OCI-LY1 (cell line): ENCODE data around the gene NAV2.

ENCODE experiments used
- H2AFZ ChIP-seq: fragments of 200-600 bp; sonication (generic), shearing (Covaris generic); 2 replicates; pipeline ENCODE4 v1.6.0; 2014; ENCODE audit warnings: antibody characterized with exemption, mild to moderate bottlenecking, low read length
- H3F3A ChIP-seq: fragments of 200-600 bp; sonication (generic), shearing (Covaris generic); 2 replicates; pipeline ENCODE4 v1.6.0; 2014; ENCODE audit warnings: mild to moderate bottlenecking, antibody characterized with exemption, low read length, moderate library complexity; ENCODE audit not compliant: insufficient read depth
- H3K27ac ChIP-seq: fragments of 200-600 bp; sonication (generic); 2 replicates; pipeline ENCODE4 v1.5.1; 2014; ENCODE audit warnings: low read length, mixed run types, mild to moderate bottlenecking, low read depth; ENCODE audit not compliant: poor library complexity, severe bottlenecking
- H3K27me3 ChIP-seq: fragments of 200-600 bp; sonication (generic); 2 replicates; pipeline ENCODE4 v1.6.0; 2014; ENCODE audit warnings: antibody characterized with exemption, mild to moderate bottlenecking, low read length, moderate library complexity; ENCODE audit not compliant: insufficient read depth
- H3K36me3 ChIP-seq: fragments of 200-600 bp; sonication (generic); 2 replicates; pipeline ENCODE4 v1.6.1; 2014; ENCODE audit warnings: mild to moderate bottlenecking, antibody characterized with exemption, low read length, moderate library complexity, mixed read lengths; ENCODE audit not compliant: insufficient read depth
- H3K4me1 ChIP-seq: fragments of 200-600 bp; sonication (generic); 2 replicates; pipeline ENCODE4 v1.5.1; 2014; ENCODE audit warnings: mild to moderate bottlenecking, low read length, moderate library complexity; ENCODE audit not compliant: insufficient read depth, severe bottlenecking
- H3K4me2 ChIP-seq: fragments of 200-600 bp; sonication (generic), shearing (Covaris generic); 2 replicates; pipeline ENCODE4 v1.6.1; 2014; ENCODE audit warnings: low read length
- H3K4me3 ChIP-seq: fragments of 200-600 bp; sonication (generic); 2 replicates; pipeline ENCODE4 v1.5.1; 2014; ENCODE audit warnings: low read length, low read depth, mild to moderate bottlenecking, mixed read lengths; ENCODE audit not compliant: poor library complexity, severe bottlenecking
- H3K79me2 ChIP-seq: fragments of 200-600 bp; shearing (Covaris generic); 2 replicates; pipeline ENCODE4 v1.6.1; 2016; ENCODE audit warnings: mixed run types, low read length, mixed read lengths; ENCODE audit not compliant: insufficient read depth
- H3K9ac ChIP-seq: fragments of 200-600 bp; sonication (generic), shearing (Covaris generic); 2 replicates; pipeline ENCODE4 v1.6.1; 2014; ENCODE audit warnings: mild to moderate bottlenecking, low read length, mixed read lengths
- H3K9me2 ChIP-seq: fragments of 200-600 bp; sonication (generic), shearing (Covaris generic); 2 replicates; pipeline ENCODE4 v1.6.1; 2014; ENCODE audit warnings: low read depth, mild to moderate bottlenecking, low read length, mixed read lengths
- H3K9me3 ChIP-seq: fragments of 200-600 bp; shearing (Covaris generic); 2 replicates; pipeline ENCODE4 v1.6.1; 2014; ENCODE audit warnings: low read length, mixed read lengths
- H4K20me1 ChIP-seq: fragments of 200-600 bp; sonication (generic), shearing (Covaris generic); 2 replicates; pipeline ENCODE4 v1.6.0; 2016; ENCODE audit warnings: mild to moderate bottlenecking, low read length; ENCODE audit not compliant: insufficient read depth
- EZH2 ChIP-seq: fragments of 200-600 bp; sonication (generic), shearing (Covaris generic); IDR thresholded peaks from 2 replicates; pipeline ENCODE4 v1.8.0; 2017; ENCODE audit warnings: borderline replicate concordance, mixed run types, mild to moderate bottlenecking, antibody characterized with exemption, low read length, moderate library complexity, mixed read lengths
- TF ChIP-seq, protein P1 (sequence below): fragments of 200-600 bp; sonication (generic), shearing (Covaris generic); IDR thresholded peaks from 2 replicates; pipeline ENCODE4 v1.5.1; 2017; ENCODE audit warnings: mild to moderate bottlenecking, antibody characterized with exemption, low read length, moderate library complexity, mixed read lengths

Gene NAV2

DNA sequence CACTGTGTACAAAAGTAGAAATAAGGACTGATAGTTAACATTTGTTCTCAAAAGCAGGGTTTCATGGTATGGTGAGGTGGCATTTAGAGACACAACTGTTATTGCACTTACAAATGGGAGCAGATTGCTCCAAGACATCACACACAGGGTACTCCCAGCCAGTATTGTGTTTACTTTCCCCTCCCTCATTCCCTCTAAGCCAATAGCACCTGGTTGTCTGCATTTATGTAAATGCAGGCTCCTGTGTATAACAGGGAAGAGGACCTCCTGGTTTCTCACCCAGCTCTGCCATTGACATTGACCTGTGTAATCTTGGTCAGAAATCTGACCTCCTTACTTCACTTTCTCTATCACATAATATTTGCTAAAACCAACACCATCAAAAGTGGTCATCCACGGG, 154.4 kb downstream of the NAV2 start:
- Histone ChIP-seq H3K27ac (no peak overlapping the region), H3K79me2 (no peaks in the 10 kb centered on the region), H3K9ac (no peak overlapping the region), H3K4me3 (no peak overlapping the region), H3K36me3 (no peaks in the 10 kb centered on the region), H3K9me2 (no peaks in the 10 kb centered on the region), H4K20me1 (no peaks in the 10 kb centered on the region), H2AFZ (no peak overlapping the region), H3K27me3 (0 out of 2 replicates have a peak, but pooled peaks cover 6% of the 10 kb centered on the region), H3K4me1 (no peaks in the 10 kb centered on the region), H3K4me2 (no peak overlapping the region), H3F3A (no peaks in the 10 kb centered on the region), H3K9me3 (no peaks in the 10 kb centered on the region)
- no peak for TF ChIP-seq EZH2
- TF ChIP-seq, protein P1, sequence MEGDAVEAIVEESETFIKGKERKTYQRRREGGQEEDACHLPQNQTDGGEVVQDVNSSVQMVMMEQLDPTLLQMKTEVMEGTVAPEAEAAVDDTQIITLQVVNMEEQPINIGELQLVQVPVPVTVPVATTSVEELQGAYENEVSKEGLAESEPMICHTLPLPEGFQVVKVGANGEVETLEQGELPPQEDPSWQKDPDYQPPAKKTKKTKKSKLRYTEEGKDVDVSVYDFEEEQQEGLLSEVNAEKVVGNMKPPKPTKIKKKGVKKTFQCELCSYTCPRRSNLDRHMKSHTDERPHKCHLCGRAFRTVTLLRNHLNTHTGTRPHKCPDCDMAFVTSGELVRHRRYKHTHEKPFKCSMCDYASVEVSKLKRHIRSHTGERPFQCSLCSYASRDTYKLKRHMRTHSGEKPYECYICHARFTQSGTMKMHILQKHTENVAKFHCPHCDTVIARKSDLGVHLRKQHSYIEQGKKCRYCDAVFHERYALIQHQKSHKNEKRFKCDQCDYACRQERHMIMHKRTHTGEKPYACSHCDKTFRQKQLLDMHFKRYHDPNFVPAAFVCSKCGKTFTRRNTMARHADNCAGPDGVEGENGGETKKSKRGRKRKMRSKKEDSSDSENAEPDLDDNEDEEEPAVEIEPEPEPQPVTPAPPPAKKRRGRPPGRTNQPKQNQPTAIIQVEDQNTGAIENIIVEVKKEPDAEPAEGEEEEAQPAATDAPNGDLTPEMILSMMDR: no peak

DNA sequence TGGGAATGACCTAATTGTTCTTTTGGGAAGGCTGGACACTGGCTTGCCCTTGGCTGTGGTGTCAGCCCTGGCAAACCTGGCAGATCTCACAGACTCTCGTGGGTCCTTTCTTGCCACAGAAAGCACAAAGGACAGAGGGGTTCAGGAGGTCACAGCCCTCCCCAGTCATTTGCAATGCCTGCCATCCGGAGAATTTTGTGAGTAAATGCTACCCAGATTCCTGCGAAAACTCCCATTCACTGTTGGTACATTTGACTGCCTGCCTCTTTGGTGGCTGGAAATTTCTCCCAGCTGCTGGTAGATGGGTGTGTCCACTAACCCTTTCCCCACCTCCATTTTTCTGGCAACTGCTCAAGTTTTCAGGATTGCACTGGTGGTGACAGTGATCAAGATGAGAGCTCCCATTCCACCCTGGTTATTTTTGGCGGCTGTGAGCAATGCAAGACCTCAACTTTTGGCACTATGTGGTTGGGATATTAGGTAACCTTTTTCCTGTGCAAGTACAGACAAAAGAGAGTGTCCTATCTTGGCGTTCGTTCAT, 155.7 kb downstream of the NAV2 start:
- Histone ChIP-seq H3K9ac (no peak overlapping the region), H3K4me1 (no peaks in the 10 kb centered on the region), H4K20me1 (no peaks in the 10 kb centered on the region), H3K27me3 (0 out of 2 replicates have a peak, but pooled peaks cover 6% of the 10 kb centered on the region), H3K79me2 (no peaks in the 10 kb centered on the region), H3K4me2 (no peak overlapping the region), H2AFZ (no peak overlapping the region), H3K27ac (no peak overlapping the region), H3K36me3 (no peaks in the 10 kb centered on the region), H3K9me2 (no peaks in the 10 kb centered on the region), H3F3A (no peaks in the 10 kb centered on the region), H3K9me3 (no peaks in the 10 kb centered on the region), H3K4me3 (no peak overlapping the region)
- no peak for TF ChIP-seq EZH2
- TF ChIP-seq, protein P1: no peak

DNA sequence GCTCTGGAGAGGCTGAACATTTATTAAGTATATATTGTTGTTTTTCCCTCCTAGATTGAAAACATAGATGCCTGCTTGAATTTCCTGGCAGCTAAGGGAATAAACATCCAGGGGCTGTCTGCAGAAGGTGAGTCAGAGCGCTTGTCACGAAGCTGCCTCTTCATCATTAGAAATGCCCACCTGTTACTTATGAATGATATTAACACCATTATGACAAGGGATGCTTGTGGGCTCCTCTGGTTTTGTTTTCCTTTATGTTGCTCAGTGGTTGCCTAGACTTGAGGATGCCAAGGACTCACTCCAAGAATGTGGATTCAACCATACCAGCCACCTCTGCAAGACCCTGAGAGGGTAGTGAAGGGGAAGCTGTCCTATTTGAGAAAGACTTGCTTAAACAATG, 156.2 kb downstream of the NAV2 start:
- H2AFZ ChIP-seq: no peak overlapping the region
- no peaks in the 10 kb centered on the region for H3F3A ChIP-seq
- no peaks in the 10 kb centered on the region for H3K4me1 ChIP-seq
- H3K79me2 ChIP-seq: no peaks in the 10 kb centered on the region
- H4K20me1 ChIP-seq: no peaks in the 10 kb centered on the region
- TF ChIP-seq, protein P1: no peak
- TF ChIP-seq EZH2: no peak
- 0 out of 2 replicates have a peak, but pooled peaks cover 6% of the 10 kb centered on the region for H3K27me3 ChIP-seq
- H3K4me3 ChIP-seq: no peak overlapping the region
- no peak overlapping the region for H3K9ac ChIP-seq
- H3K27ac ChIP-seq: no peak overlapping the region
- H3K36me3 ChIP-seq: no peaks in the 10 kb centered on the region
- no peaks in the 10 kb centered on the region for H3K9me2 ChIP-seq
- H3K9me3 ChIP-seq: no peaks in the 10 kb centered on the region
- H3K4me2 ChIP-seq: no peak overlapping the region
